VCaP (cell line): Measurements from ENCODE around the gene TSC22D1.
A peak's percentile ranks its signal among the peaks of the same experiment; 100 is the strongest.

ENCODE experiments used
- H3K27ac ChIP-seq: fragments of 450-650 bp; 2 replicates; pipeline ENCODE4 v1.5.1; 2017
- CTCF ChIP-seq: fragments of 450-650 bp; conservative IDR thresholded peaks from 2 replicates; pipeline ENCODE4 v1.5.1; 2017; ENCODE audit warnings: mild to moderate bottlenecking, moderate library complexity

Gene TSC22D1

GRCh38 chr13:44498969-44499368 is 77.2 kb downstream of the TSC22D1 start:
- no peak for TF ChIP-seq CTCF
- H3K27ac ChIP-seq, result no peak overlapping the region

GRCh38 chr13:44498502-44498901 is 77.6 kb downstream of the TSC22D1 start:
- H3K27ac ChIP-seq, result no peak overlapping the region
- no peak for TF ChIP-seq CTCF

- no peak overlapping the region for H3K27ac ChIP-seq
- no peak for TF ChIP-seq CTCF
These were observed 78.3 kb downstream of the TSC22D1 start for GRCh38 chr13:44497801-44498200.

- TF ChIP-seq CTCF, result no peak
- H3K27ac ChIP-seq, result no peak overlapping the region
These were observed 82.8 kb downstream of the TSC22D1 start for GRCh38 chr13:44493213-44493812.

GRCh38 chr13:44489751-44490150 is 86.4 kb downstream of the TSC22D1 start:
- peak overlapping the region; percentile 18; the same call in 1 of the 2 replicates for H3K27ac ChIP-seq
- TF ChIP-seq CTCF, result no peak

GRCh38 chr13:44487989-44488388 is 88.1 kb downstream of the TSC22D1 start:
- TF ChIP-seq CTCF, result no peak
- H3K27ac ChIP-seq, result no peak overlapping the region

GRCh38 chr13:44484562-44485138 is 91.5 kb downstream of the TSC22D1 start:
- TF ChIP-seq CTCF, result no peak
- peak overlapping the region; percentile 29 for H3K27ac ChIP-seq
